SK-N-SH (cell line): Measurements from ENCODE around the gene PLOD2.

Experiments used
- CTCF ChIP-seq: fragments of 200-600 bp; sonication (generic); IDR thresholded peaks from 2 replicates; pipeline ENCODE4 v1.6.1; 2017; ENCODE audit warnings: antibody characterized with exemption, mild to moderate bottlenecking, moderate library complexity
- EP300 ChIP-seq, 2 experiments: IDR thresholded peaks; 2 replicates each; pipeline versions ENCODE4 v1.4.0 to v1.6.1; 2012; ENCODE audit warnings: borderline replicate concordance in 1 of 2, low read depth in 1 of 2, low read length in 1 of 2
- GABPA ChIP-seq: IDR thresholded peaks from 2 replicates; pipeline ENCODE4 v1.4.0; 2012; ENCODE audit warnings: low read depth, mild to moderate bottlenecking
- GATA2 ChIP-seq: sonication (generic); formaldehyde crosslinking; IDR thresholded peaks from 2 replicates; pipeline ENCODE4 v1.5.0; 2020; ENCODE audit warnings: mild to moderate bottlenecking, missing genetic modification reagents
- MAX ChIP-seq: IDR thresholded peaks from 2 replicates; pipeline ENCODE4 v1.4.0; 2012; ENCODE audit warnings: low read depth
- NFIC ChIP-seq: IDR thresholded peaks from 2 replicates; pipeline ENCODE4 v1.4.0; 2012; ENCODE audit warnings: borderline replicate concordance
- RXRA ChIP-seq: IDR thresholded peaks from 2 replicates; pipeline ENCODE4 v1.4.0; 2012; ENCODE audit warnings: low read depth, mild to moderate bottlenecking, borderline replicate concordance
- SMC3 ChIP-seq: IDR thresholded peaks from 2 replicates; pipeline ENCODE4 v1.6.1; 2012; ENCODE audit warnings: low read depth, low read length, improper control_type of control experiment
- TAF1 ChIP-seq: IDR thresholded peaks from 2 replicates; pipeline ENCODE4 v1.6.1; 2012; ENCODE audit warnings: low read depth, mild to moderate bottlenecking, low read length, moderate library complexity, borderline replicate concordance
- TEAD4 ChIP-seq: IDR thresholded peaks from 2 replicates; pipeline ENCODE4 v1.4.0; 2012; ENCODE audit warnings: mild to moderate bottlenecking, borderline replicate concordance; ENCODE audit not compliant: insufficient read depth
- ZBTB33 ChIP-seq: IDR thresholded peaks from 2 replicates; pipeline ENCODE4 v1.4.0; 2012; ENCODE audit warnings: low read depth, borderline replicate concordance

- TF ChIP-seq EP300 (IDR thresholded peaks at IDR 0.05; ENCODE audit: borderline replicate concordance in 1 of 2, low read depth in 1 of 2, low read length in 1 of 2): no peak
- no peak for TF ChIP-seq CTCF
- no peak for TF ChIP-seq TAF1
- TF ChIP-seq RXRA: no peak
- TF ChIP-seq GABPA: no peak
- no peak for TF ChIP-seq SMC3
- no peak for TF ChIP-seq MAX
- TF ChIP-seq NFIC: no peak
- TF ChIP-seq TEAD4: no peak
- 0 out of 2 replicates have a peak, but pooled peaks have one; percentile 21 for TF ChIP-seq ZBTB33
- no peak for TF ChIP-seq GATA2 (CRISPR knock-in tag)
These were observed at the start of gene PLOD2 for GRCh38 chr3:146160964-146161662.
